GM12892 (cell line): Measurements from ENCODE around the gene TMEM120A.

Experiments
- DNase-seq: peaks from one replicate; pipeline ENCODE4 v3.0.0; 2011; ENCODE audit not compliant: insufficient read length
- FAIRE-seq: peaks from 2 replicates; lab custom pipeline; 2011; peaks lifted over from hg19 to GRCh38; lab: Jason Lieb, UNC
- POLR2A ChIP-seq: IDR thresholded peaks from 2 replicates; pipeline ENCODE4 v1.6.1; 2011; ENCODE audit warnings: low read depth, low read length, control low read depth
- POLR2AphosphoS5 ChIP-seq: IDR thresholded peaks from 2 replicates; pipeline ENCODE4 v1.6.1; 2011; ENCODE audit warnings: low read depth, low read length, control low read depth
- TAF1 ChIP-seq: IDR thresholded peaks from 2 replicates; pipeline ENCODE4 v1.6.1; 2011; ENCODE audit warnings: low read depth, mild to moderate bottlenecking, control low read depth, low read length, borderline replicate concordance

Gene TMEM120A

GRCh38 chr7:75958802-75959543 lies 35.4 kb downstream of the TMEM120A start:
- FAIRE-seq = no peak
- no peak for DNase-seq
- TF ChIP-seq POLR2A (no peak), POLR2AphosphoS5 (no peak), TAF1 (no peak)

- DNase-seq = no peak
- no peak for FAIRE-seq
- TF ChIP-seq POLR2A = no peak
- no peak for TF ChIP-seq POLR2AphosphoS5
- no peak for TF ChIP-seq TAF1
These were observed 37.2 kb downstream of the TMEM120A start for GRCh38 chr7:75957021-75957736.

DNA sequence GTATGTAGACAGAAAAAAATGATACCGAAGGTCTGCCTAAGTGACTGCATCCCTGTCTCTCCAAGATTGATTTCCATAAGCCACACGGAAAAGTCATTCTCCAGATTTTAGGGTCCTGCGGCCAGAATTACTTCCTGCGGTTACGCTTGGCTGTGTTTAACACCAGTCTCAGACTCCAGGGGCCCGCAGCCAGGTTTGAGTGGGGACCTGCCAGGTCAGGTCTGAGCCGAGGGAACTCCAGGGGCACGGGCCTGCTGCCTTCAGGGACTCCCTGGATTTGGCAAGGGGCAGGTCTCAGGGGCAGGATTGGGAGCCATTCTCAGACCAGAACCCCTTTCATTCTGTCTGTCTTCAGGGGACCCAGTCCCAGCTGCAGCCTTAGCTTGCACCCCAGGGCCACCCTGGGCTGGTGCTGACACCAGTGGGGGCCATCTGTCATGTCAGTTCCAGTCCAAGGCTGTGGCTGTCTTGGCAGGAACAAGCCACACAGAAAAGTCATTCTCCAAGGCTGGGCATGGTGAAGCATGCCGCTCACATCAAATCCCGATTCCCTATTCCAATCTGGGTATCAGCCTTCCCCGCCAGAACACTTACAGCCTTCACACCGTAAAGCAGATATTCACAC lies 39.0 kb downstream of the TMEM120A start:
- TF ChIP-seq TAF1 = no peak
- no peak for TF ChIP-seq POLR2A
- TF ChIP-seq POLR2AphosphoS5 = no peak
- DNase-seq (no peak), FAIRE-seq (no peak)

GRCh38 chr7:75953931-75954330 lies 40.5 kb downstream of the TMEM120A start:
- TF ChIP-seq POLR2AphosphoS5 (no peak), TAF1 (no peak), POLR2A (no peak)
- FAIRE-seq = no peak
- no peak for DNase-seq

DNA sequence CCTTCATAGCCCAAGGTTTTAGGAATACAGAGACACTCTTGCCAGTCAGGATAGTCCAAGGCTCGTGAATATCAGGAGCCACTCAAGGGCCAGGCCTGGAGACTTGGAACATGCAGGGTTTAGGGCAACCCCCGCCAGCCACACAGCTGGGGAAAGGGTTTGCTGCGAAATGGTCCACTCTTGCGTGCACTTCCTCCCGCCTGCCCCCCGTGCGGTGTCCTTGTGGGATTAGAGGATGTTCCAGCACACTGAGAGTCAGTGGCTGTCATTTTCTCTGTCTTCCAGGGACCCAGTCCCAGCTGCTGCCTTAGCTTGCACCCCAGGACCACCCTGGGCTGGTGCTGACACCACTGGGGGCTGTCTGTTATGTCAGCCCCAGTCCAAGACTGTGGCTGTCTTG lies 41.0 kb downstream of the TMEM120A start:
- no peak for FAIRE-seq
- DNase-seq = no peak
- TF ChIP-seq POLR2A (no peak), POLR2AphosphoS5 (no peak)

DNA sequence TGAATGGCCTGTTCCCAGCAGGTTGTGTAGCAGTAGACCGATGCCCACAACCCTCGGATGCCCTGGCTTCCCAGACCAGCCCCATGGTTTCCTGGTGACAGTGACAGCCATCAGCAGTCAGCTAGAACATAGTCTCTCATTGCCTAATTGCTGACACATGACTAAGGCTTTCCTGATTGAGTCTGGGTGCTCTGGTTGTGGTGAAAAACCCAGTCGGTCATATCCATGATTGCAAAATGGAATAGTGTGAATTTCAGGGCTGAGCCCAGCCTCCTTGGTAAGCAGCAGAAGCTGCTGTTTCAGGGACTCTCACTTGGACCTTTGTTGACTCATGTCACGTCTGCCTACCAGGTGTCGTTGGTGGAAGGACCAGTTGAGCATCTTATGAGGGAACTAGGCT lies 42.9 kb downstream of the TMEM120A start:
- no peak for FAIRE-seq
- TF ChIP-seq POLR2A (no peak), POLR2AphosphoS5 (no peak), TAF1 (no peak)
- no peak for DNase-seq

DNA sequence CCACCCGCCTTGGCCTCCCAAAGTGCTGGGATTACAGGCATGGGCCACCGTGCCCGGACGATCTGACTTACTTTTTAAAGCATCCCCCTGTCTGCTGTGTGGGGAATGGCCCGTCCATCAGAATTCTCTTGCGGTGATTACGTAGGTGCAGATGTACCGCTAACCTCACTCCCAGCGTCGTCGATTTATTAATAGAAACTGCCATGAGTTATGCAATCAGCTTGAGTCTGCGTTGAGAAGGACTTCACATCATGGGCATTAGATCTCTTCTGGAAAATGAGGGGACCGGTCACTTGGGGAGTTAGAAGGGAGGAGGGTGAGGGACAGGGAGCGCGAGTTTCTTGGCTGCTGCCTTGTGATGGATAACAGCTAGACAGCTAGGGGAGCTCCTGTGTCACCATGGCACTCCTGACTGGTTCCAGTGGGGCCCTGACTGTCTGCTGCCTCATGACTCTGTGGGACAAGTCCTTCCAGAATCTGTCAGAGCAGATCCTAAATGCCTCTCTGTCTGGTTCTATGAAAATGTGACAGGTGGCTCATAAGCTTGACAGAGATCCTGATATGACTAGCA lies 44.2 kb downstream of the TMEM120A start:
- FAIRE-seq = no peak
- TF ChIP-seq POLR2AphosphoS5 = no peak
- TF ChIP-seq POLR2A = no peak
- no peak for DNase-seq

GRCh38 chr7:75948179-75948578 lies 46.2 kb downstream of the TMEM120A start:
- no peak for TF ChIP-seq TAF1
- TF ChIP-seq POLR2AphosphoS5 = no peak
- TF ChIP-seq POLR2A = no peak
- DNase-seq (no peak), FAIRE-seq (no peak)

DNA sequence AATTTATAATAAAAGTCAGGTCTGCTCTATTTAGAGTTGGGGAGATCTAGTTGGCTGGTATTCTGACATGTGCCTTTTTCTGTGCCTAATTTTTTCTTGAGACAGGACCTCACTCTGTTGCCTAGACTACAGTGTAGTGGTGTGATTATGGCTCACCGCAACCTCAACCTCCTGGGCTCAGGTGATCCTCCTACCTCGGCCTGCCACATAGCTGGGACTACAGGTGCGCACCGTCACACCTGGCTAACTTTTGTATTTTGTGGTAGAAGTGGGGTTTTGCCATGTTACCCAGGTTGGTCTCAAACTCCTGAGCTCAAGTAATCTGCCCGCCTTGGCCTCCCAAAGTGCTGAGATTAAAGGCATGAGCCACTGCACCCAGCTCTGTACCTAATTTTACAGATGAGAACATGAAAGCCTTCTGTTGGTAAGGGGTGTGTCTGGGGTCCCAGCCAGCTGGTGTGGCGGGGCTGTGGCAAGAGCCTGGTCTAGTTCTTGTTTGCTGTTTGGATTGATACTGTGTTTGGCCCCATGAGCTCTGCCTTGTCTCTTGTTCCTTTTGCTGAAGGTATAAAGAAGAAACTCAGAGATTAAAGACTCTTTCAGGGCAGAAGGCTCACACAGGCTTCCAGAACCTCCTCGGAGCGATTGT lies 48.1 kb downstream of the TMEM120A start:
- DNase-seq (no peak), FAIRE-seq (no peak)
- no peak for TF ChIP-seq TAF1
- no peak for TF ChIP-seq POLR2A
- no peak for TF ChIP-seq POLR2AphosphoS5

GRCh38 chr7:75945297-75946168 lies 48.9 kb downstream of the TMEM120A start:
- no peak for TF ChIP-seq POLR2AphosphoS5
- no peak for TF ChIP-seq POLR2A
- no peak for TF ChIP-seq TAF1
- FAIRE-seq (no peak), DNase-seq (no peak)
